ENCODE data around the gene NME4.
"Not testable (repeated sequence)": the region's sequence is repeated elsewhere in the genome, so short reads cannot be mapped to it uniquely, and the experiment has no call there.

NME4 gene

DNA sequence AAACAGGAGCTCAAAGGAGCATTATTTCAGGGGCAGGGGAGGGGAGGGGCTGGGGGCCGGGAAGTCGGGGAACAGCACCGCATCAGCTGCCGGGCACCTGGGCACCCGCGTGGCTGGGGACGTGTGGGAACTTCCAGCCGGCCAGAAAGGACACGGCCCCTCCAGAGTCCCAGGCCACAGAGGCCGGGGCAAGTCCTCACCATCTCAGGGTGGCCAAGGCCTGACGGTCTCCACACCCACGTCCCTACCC lies 16.3 kb upstream of the NME4 start:
- peak overlapping the region; percentile 51 to 64 for H3K27ac ChIP-seq
- intact Hi-C loops (cut with DNase I; ENCODE audit: low total_unique reads): no loop called here
- no peaks in the 10 kb centered on the region for H3K9me3 ChIP-seq
- H3K4me3 ChIP-seq: peak overlapping the region; percentile 83 to 96
- DNase-seq: no peak
- H3K4me1 ChIP-seq: peaks cover 0 to 41% (median 22%) of the 10 kb centered on the region in 4 donors
- peaks cover 16 to 22% (median 19%) of the 10 kb centered on the region in 3 donors for H3K36me3 ChIP-seq
- H3K27me3 ChIP-seq: no peaks in the 10 kb centered on the region
- TF ChIP-seq, protein P1, sequence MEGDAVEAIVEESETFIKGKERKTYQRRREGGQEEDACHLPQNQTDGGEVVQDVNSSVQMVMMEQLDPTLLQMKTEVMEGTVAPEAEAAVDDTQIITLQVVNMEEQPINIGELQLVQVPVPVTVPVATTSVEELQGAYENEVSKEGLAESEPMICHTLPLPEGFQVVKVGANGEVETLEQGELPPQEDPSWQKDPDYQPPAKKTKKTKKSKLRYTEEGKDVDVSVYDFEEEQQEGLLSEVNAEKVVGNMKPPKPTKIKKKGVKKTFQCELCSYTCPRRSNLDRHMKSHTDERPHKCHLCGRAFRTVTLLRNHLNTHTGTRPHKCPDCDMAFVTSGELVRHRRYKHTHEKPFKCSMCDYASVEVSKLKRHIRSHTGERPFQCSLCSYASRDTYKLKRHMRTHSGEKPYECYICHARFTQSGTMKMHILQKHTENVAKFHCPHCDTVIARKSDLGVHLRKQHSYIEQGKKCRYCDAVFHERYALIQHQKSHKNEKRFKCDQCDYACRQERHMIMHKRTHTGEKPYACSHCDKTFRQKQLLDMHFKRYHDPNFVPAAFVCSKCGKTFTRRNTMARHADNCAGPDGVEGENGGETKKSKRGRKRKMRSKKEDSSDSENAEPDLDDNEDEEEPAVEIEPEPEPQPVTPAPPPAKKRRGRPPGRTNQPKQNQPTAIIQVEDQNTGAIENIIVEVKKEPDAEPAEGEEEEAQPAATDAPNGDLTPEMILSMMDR (IDR thresholded peaks at IDR 0.05): no peak

DNA sequence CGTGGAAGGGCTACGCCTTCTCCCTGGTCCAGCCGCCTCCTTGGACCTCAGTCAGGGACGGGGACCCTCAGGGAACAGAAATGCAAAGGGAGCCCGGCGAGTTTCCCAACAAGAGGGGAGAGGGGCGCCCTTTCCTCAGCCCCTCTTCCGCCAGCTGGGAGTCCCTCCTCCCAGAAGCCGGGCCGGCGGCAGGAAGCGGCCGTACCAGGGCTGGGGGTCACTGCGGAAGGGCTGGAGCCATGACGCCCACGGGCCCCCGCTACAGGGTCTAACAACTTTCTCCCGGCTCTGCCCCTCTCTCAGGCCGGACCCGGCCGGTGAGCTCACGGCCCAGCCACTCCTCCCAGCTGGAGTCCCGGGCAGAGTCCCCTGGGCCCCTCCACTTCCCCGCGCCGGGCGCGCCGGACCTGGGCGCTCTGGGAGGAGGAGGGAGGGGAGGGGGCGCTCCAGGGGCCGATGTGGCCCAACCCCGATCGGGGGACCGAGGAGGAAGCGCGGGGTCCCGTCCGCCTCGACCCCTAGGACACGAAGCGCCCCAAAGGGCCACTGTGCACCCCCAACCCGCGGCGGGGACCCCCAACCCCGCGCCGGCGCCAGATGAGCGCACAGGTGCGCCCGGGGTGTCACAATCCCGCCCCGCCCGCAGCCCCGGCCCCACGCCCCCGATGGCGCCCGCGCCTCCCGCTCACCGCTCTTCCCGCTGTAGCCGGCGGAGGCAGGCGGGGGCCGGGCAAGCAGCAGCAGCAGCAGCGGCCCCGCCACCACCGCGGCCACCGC lies 15.8 kb upstream of the NME4 start:
- H3K4me1 ChIP-seq: peaks cover 0 to 41% (median 22%) of the 10 kb centered on the region in 4 donors

DNA sequence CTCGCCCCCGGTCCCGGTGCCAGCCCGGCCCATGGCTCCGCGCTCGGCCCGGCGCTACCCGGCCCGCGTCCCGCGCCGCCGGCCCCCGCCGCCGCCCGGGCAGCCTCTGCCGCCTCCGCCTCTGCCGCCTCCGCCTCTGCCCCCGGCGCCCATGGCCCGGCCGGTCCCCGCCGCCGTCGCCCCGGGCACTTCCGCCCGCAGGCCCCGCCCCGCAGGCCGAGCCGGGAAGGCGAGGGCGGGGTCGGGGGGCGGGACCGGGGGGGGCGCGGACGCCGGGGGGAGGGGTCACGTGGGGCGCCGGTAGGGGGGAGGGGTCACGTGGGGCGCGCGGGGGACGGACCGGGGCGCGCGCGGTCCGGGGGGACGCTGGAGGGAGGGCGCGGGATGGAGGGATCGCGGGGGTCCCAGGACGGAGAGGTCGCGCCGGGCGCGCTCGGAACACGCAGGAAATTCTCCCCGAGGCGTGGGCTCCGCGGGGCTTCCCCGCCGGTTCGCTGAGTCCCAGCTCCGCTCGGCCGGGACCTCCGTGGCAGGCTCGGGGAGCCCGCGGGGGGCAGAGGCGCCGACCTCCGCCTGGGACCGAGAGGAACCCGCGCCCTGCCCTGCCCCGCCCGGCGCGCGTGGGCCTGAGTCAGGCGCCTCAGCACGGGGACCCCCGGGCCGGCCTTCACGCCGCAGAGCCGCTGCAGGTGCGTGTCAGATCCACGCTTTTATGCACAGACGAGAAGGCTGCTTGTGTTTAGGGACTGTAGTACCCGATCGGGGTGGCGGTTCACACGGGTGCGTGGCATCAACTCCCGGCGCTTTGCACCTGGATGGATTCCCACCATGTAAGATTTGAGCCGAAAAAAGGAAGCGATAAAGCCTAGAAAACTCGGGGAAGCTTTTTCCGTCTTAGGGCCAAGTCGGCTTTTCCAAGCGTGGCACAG lies 14.9 kb upstream of the NME4 start, which contains the start of gene PGAP6:
Gene PGAP6 (minus strand): TSS at position 190 of the 929 bp plus-strand sequence. CDS start 157 bp downstream, at position 33.
- intact Hi-C loops (cut with DNase I; ENCODE audit: low total_unique reads): no loop called here
- DNase-seq: peak; percentile 48 to 86
- Histone ChIP-seq H3K27me3 (no peaks in the 10 kb centered on the region), H3K27ac (peak within 1 kb of the TSS; percentile 86 to 87), H3K4me3 (peak within 1 kb of the TSS; percentile 83 to 96), H3K36me3 (peaks cover 3 to 8% (median 5%) of the 10 kb centered on the region in 3 donors), H3K9me3 (no peaks in the 10 kb centered on the region), H3K4me1 (peaks cover 0 to 41% (median 22%) of the 10 kb centered on the region in 4 donors)
- TF ChIP-seq, protein P1 (IDR thresholded peaks at IDR 0.05): no peak

More for the DNA sequence above, 15.8 kb upstream of the NME4 start:
- Histone ChIP-seq H3K36me3 (peaks cover 11 to 16% (median 14%) of the 10 kb centered on the region in 3 donors), H3K27ac (peak overlapping the region; percentile 51 to 64), H3K4me3 (peak overlapping the region; percentile 83 to 96), H3K27me3 (no peaks in the 10 kb centered on the region), H3K9me3 (no peaks in the 10 kb centered on the region)
- intact Hi-C loops (cut with DNase I; ENCODE audit: low total_unique reads): no loop called here
- TF ChIP-seq, protein P1 (IDR thresholded peaks at IDR 0.05): no peak
- DNase-seq: no peak

DNA sequence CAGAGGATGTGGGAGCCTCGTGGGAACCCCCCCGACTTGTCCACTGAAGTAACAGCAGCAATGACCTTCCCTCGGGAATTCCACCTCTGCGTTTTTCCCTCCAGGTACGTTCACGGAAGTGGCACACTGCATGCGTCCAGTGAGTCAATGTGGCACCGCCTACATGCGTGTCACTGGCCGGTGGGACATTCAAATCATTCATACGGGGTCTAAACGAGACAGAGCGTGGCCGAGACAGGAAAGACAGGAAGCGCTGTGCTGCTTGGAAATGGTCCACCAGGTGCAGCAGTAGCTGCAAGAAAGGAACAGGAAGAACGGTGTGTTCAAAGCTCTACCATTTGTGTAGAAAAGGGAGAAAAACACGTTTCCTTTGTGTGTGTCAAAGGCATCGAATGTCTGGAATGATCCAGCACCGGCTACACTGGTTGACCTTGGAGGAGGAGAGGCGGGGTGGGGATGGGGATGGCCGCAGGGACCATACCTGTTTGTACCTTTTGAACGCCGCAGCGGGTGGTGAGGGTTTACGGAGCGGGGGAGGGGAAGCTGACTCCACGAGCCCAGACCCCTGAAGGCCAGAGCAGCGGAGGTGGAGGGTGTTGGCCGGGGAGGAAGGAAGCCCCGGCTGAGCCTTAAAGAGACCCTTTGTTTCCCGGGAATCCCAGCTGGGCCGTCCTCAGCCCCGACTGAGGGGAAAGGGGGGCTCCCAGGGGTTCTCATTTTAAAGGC lies 13.5 kb upstream of the NME4 start:
- peak in 1 of 2 donors; percentile 64 for DNase-seq
- H3K9me3 ChIP-seq: no peaks in the 10 kb centered on the region
- no peak overlapping the region for H3K27ac ChIP-seq
- H3K27me3 ChIP-seq: no peaks in the 10 kb centered on the region
- H3K36me3 ChIP-seq: no peaks in the 10 kb centered on the region
- intact Hi-C loops (cut with DNase I; ENCODE audit: low total_unique reads): no loop called here
- peak overlapping the region; percentile 83 to 96 for H3K4me3 ChIP-seq
- TF ChIP-seq, protein P1 (IDR thresholded peaks at IDR 0.05): no peak
- peaks cover 0 to 49% (median 30%) of the 10 kb centered on the region in 4 donors for H3K4me1 ChIP-seq

DNA sequence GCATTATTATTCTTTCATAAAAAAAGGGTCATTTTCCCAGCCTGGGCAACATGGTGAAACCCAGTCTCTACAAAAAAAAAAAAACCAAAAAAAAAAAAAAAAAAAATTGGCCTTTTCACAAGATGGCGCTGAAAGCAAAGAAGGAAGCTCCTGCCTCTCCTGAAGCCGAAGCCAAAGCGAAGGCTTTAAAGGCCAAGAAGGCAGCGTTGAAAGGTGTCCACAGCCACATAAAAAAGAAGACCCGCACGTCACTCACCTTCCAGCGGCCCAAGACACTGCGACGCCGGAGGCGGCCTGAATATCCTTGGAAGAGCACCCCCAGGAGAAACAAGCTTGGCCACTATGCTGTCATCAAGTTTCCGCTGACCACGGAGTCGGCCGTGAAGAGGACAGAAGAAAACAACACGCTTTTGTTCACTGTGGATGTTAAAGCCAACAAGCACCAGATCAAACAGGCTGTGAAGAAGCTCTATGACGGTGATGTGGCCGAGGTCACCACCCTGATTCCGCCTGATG lies 10.3 kb upstream of the NME4 start:
- Histone ChIP-seq H3K4me1 (peaks cover 0 to 24% (median 16%) of the 10 kb centered on the region in 4 donors), H3K27me3 (no peaks in the 10 kb centered on the region), H3K36me3 (no peaks in the 10 kb centered on the region), H3K27ac (no peak overlapping the region), H3K4me3 (no peak overlapping the region), H3K9me3 (no peaks in the 10 kb centered on the region)
- TF ChIP-seq, protein P1 (IDR thresholded peaks at IDR 0.05): no peak
- intact Hi-C loops (cut with DNase I; ENCODE audit: low total_unique reads): no loop called here
- DNase-seq: no peak

DNA sequence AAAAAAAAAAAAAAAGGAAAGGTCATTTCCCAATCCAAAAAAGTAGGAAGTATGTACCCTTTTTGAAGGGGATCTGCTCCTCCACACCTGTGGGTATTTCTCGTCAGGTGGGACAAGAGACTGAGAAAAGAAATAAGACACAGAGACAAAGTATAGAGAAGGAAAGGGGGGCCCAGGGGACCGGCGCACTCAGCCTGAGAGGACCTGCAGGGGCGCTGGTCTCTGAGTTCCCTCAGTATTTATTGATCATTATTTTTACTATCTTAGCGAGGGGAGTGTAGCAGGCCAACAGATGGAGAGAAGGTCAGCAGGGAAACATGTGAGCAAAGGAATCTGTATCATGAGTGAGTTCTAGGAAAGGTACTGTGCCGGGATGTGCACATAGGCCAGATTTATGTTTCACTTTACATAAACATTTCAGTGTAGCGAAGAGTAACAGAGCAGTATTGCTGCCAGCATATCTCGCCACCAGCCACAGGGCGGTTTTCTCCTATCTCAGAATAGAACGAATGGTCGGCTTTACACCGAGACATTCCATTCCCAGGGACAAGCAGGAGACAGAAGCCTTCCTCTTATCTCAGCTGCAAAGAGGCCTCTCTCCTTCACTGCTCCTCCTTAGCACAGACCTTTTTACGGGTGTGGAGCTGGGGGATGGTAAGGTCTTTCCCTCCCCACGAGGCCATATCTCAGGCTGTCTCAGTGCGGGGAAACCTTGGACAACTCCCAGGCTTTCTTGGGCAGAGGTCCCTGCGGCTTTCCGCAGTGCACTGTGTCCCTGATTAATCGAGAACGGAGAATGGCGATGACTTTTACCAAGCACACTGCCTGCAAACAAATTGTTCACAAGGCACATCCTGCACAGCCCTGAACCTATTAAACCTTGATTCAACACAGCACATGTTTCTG lies 9.0 kb upstream of the NME4 start:
- H3K27me3 ChIP-seq; H3K36me3 ChIP-seq; H3K9me3 ChIP-seq; DNase-seq; intact Hi-C loops (cut with DNase I; ENCODE audit: low total_unique reads): not testable (repeated sequence)
- Histone ChIP-seq H3K4me3 (peak overlapping the region in 1 of 2 donors; percentile 22), H3K4me1 (peaks cover 0 to 17% (median 10%) of the 10 kb centered on the region in 4 donors), H3K27ac (peak overlapping the region; percentile 48 to 57)

Data from tibial artery (tissue), 4 donors.